Osteoblast (primary cell): ENCODE data around the gene SEMA6C. TPM values are rescaled to one million over a fixed set of nuclear protein-coding genes. Genes with fewer than 3 reads are reported as not detected.

Experiments used
- DNase-seq: peaks from one replicate; pipeline ENCODE4 v3.0.0; 2011; ENCODE audit warnings: low spot score, mixed read lengths; ENCODE audit not compliant: insufficient read length; ENCODE audit errors: missing footprints
- H2AFZ ChIP-seq: 2 replicates; pipeline ENCODE4 v1.6.0; 2011; ENCODE audit warnings: mild to moderate bottlenecking, low read length
- H3K27ac ChIP-seq: 2 replicates; pipeline ENCODE4 v1.5.1; 2011; ENCODE audit warnings: mild to moderate bottlenecking, low read depth, low read length, moderate library complexity
- H3K27me3 ChIP-seq: 2 replicates; pipeline ENCODE4 v1.6.0; 2012; ENCODE audit warnings: mild to moderate bottlenecking, control low read depth, inconsistent platforms, low read length, moderate library complexity; ENCODE audit not compliant: insufficient read depth
- H3K36me3 ChIP-seq: 2 replicates; pipeline ENCODE4 v1.5.1; 2011; ENCODE audit warnings: mild to moderate bottlenecking, low read length, control low read depth, moderate library complexity; ENCODE audit not compliant: insufficient read depth
- H3K4me1 ChIP-seq: 2 replicates; pipeline ENCODE4 v1.5.1; 2011; ENCODE audit warnings: mild to moderate bottlenecking, low read length, control low read depth, moderate library complexity; ENCODE audit not compliant: insufficient read depth
- H3K4me2 ChIP-seq: 2 replicates; pipeline ENCODE4 v1.6.0; 2011; ENCODE audit warnings: mild to moderate bottlenecking, low read length; ENCODE audit not compliant: insufficient read depth
- H3K4me3 ChIP-seq: fragments of 200-600 bp; sonication (generic); 3 replicates; pipeline ENCODE4 v1.5.1; 2012; ENCODE audit warnings: mild to moderate bottlenecking, low read length, inconsistent platforms; ENCODE audit not compliant: insufficient read depth
- H3K79me2 ChIP-seq: 2 replicates; pipeline ENCODE4 v1.6.0; 2012; ENCODE audit warnings: mild to moderate bottlenecking, low read length, control low read depth, inconsistent platforms; ENCODE audit not compliant: insufficient read depth
- H3K9me3 ChIP-seq: 2 replicates; pipeline ENCODE4 v1.5.1; 2011; ENCODE audit warnings: low read depth, low read length, control low read depth
- H4K20me1 ChIP-seq: 2 replicates; pipeline ENCODE4 v1.6.0; 2012; ENCODE audit warnings: mild to moderate bottlenecking, low read length, control low read depth; ENCODE audit not compliant: insufficient read depth
- total RNA-seq: library from RNA; depleted of rRNA; stranded (reverse); fragments of >200 nt; gene quantifications from 2 replicates; pipeline ENCODE4 v1.2.3, GENCODE V29; 2012
- TF ChIP-seq, protein P1 (sequence below): IDR thresholded peaks from 2 replicates; pipeline ENCODE4 v1.5.1; 2011; ENCODE audit warnings: mild to moderate bottlenecking, low read depth, low read length, moderate library complexity; ENCODE audit errors: extremely low read depth

Gene SEMA6C
- total RNA-seq, 1 donor: 2.2 TPM

DNA sequence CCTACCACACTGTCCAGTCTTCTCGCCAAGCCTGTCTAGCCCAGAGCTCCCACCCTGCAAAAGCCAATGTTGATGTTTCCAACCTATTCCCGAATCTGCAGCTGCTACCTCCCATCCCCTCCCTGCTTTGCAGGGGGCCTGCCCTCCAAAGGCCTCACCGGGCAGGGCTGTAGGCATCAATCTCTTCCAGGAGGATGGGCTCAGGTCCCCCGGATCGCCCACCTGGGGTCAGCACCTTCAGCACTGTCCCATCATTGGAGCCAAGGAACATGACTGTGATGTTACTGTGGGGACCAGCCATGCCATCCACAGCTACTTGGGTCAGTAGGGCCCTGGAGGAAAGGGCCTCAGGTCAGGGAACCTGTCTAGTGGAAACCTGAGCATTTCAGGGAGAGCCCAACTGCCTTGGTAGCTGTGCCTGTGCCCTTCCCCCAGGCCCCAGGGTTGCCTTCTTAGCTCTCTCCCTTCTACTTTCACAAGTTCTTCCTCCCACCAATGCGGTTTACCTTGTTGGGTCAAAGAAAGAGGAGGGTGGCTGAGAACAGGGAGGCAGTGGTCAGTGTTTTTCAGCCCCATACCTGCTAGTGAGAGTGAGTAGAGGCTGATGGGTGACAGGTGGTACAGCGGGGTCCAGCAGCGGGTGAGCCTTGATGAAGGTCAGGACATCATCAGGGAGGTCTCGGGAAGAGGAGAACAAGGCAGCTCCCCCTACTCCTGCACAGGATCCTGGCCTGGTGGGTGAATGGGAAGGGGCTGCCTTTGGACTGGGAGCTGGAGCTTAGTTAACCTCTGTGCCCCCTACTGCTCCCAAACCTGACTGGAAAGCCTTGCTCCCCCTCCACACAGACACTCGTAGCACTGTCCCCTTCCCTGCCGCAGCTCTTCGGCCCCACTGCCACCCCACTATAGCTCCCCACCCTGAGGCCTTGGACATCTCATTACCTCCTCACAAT is 10.7 kb downstream of the SEMA6C start:
- H3K4me1 ChIP-seq: peaks cover 4% of the 10 kb centered on the region
- peak; percentile 80 for DNase-seq
- no peak overlapping the region for H2AFZ ChIP-seq
- no peaks in the 10 kb centered on the region for H4K20me1 ChIP-seq
- H3K27ac ChIP-seq: no peak overlapping the region
- H3K4me3 ChIP-seq: no peak overlapping the region
- TF ChIP-seq, protein P1, sequence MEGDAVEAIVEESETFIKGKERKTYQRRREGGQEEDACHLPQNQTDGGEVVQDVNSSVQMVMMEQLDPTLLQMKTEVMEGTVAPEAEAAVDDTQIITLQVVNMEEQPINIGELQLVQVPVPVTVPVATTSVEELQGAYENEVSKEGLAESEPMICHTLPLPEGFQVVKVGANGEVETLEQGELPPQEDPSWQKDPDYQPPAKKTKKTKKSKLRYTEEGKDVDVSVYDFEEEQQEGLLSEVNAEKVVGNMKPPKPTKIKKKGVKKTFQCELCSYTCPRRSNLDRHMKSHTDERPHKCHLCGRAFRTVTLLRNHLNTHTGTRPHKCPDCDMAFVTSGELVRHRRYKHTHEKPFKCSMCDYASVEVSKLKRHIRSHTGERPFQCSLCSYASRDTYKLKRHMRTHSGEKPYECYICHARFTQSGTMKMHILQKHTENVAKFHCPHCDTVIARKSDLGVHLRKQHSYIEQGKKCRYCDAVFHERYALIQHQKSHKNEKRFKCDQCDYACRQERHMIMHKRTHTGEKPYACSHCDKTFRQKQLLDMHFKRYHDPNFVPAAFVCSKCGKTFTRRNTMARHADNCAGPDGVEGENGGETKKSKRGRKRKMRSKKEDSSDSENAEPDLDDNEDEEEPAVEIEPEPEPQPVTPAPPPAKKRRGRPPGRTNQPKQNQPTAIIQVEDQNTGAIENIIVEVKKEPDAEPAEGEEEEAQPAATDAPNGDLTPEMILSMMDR: no peak
- no peaks in the 10 kb centered on the region for H3K27me3 ChIP-seq
- no peaks in the 10 kb centered on the region for H3K9me3 ChIP-seq
- no peaks in the 10 kb centered on the region for H3K79me2 ChIP-seq
- no peak overlapping the region for H3K4me2 ChIP-seq
- no peaks in the 10 kb centered on the region for H3K36me3 ChIP-seq

DNA sequence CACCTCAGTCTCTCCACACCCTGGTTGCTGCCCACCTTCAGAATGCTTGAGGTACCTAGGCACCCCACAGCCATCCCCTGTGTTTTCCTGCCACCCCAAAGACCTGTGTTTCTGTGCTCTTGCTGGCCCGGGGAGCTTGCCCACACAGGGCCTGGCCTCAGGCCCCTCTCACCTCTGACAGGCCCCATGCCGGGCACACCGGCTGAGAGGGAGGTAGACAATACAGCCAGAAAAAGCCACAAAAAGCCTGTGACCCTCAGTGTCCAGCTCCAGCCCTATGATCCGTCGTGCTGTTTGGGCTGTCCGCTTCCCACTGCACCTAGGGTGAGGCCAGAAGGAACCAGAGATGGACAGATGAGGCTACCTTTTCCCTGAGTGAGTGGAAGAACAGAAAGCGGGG is 11.4 kb downstream of the SEMA6C start:
- no peak overlapping the region for H3K27ac ChIP-seq
- no peaks in the 10 kb centered on the region for H3K36me3 ChIP-seq
- H3K79me2 ChIP-seq: no peaks in the 10 kb centered on the region
- no peak overlapping the region for H3K4me2 ChIP-seq
- H3K27me3 ChIP-seq: no peaks in the 10 kb centered on the region
- peak; percentile 86 for DNase-seq
- no peak overlapping the region for H3K4me3 ChIP-seq
- H3K9me3 ChIP-seq: no peaks in the 10 kb centered on the region
- H3K4me1 ChIP-seq: peaks cover 4% of the 10 kb centered on the region
- no peak overlapping the region for H2AFZ ChIP-seq
- H4K20me1 ChIP-seq: no peaks in the 10 kb centered on the region
- TF ChIP-seq, protein P1: no peak

GRCh38 chr1:151134396-151134795 is 12.0 kb downstream of the SEMA6C start:
- Histone ChIP-seq H3K27me3 (no peaks in the 10 kb centered on the region), H2AFZ (no peak overlapping the region), H4K20me1 (no peaks in the 10 kb centered on the region), H3K36me3 (no peaks in the 10 kb centered on the region), H3K4me3 (no peak overlapping the region), H3K4me1 (peaks cover 8% of the 10 kb centered on the region), H3K27ac (no peak overlapping the region), H3K79me2 (no peaks in the 10 kb centered on the region), H3K9me3 (no peaks in the 10 kb centered on the region), H3K4me2 (no peak overlapping the region)
- TF ChIP-seq, protein P1: no peak
- DNase-seq: peak; percentile 51

DNA sequence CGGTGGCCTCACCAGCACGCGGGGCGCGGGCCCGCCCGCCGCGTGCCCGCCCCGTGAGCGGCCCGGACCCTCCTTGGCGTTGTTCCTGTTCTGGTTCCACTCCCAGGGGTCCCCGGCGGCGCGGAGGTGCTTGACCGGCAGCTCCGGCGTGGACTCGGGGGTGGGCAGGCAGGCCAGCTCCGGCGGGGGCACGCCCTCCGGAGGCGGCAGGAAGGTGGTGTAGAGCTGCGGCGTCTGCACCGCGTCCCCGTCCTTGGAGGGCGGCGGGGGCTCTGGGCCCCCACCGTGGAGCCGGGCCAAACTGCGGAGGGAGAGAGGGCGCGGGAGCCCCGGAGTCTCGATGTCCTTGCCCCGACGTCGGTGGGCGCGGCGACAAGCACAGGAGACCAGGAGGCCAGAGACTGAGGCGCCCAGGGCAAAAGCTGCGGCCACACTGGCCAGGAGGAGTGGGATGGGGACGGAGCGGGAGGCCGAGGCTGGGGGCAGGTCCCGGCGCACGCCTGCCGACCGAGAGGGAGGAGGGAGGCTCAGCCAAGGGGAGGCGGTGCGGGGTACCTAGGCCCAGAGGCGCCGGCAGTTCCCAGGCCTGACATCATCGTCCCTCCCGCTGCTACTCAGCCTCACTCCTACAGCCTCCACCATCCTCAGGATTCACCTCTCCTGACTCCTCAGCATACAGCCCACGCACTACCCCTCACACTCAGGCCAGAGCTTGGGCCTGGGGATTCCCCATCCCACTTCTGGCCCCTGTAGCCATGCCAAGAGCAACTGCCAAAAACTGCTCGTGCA is 13.2 kb downstream of the SEMA6C start:
- peak; percentile 80 for DNase-seq

More for the DNA sequence above, 13.2 kb downstream of the SEMA6C start:
- H2AFZ ChIP-seq: no peak overlapping the region
- peaks cover 10% of the 10 kb centered on the region for H3K4me1 ChIP-seq
- H3K79me2 ChIP-seq: no peaks in the 10 kb centered on the region
- no peak overlapping the region for H3K4me3 ChIP-seq
- H3K4me2 ChIP-seq: no peak overlapping the region
- H3K27me3 ChIP-seq: no peaks in the 10 kb centered on the region
- TF ChIP-seq, protein P1: no peak
- H4K20me1 ChIP-seq: no peaks in the 10 kb centered on the region
- H3K27ac ChIP-seq: no peak overlapping the region
- H3K36me3 ChIP-seq: no peaks in the 10 kb centered on the region
- no peaks in the 10 kb centered on the region for H3K9me3 ChIP-seq
